HepG2 (cell line): ENCODE measurements around the gene NLRC5. TPM values are rescaled to one million over a fixed set of nuclear protein-coding genes. Genes with fewer than 3 reads are reported as not detected.
A peak's percentile ranks its signal among the peaks of the same experiment; 100 is the strongest.

ENCODE experiments used
- CEBPZ ChIP-seq: IDR thresholded peaks from 2 replicates; pipeline ENCODE4 v1.6.1; 2012; ENCODE audit warnings: low read length, improper control_type of control experiment
- DMAP1 ChIP-seq: IDR thresholded peaks from 2 replicates; pipeline ENCODE4 v1.6.1; 2016
- E2F2 ChIP-seq: sonication (generic); formaldehyde crosslinking; IDR thresholded peaks from 2 replicates; pipeline ENCODE4 v1.4.0; 2020; ENCODE audit warnings: missing genetic modification reagents, borderline replicate concordance
- ETV5 ChIP-seq: IDR thresholded peaks from 2 replicates; pipeline ENCODE4 v1.6.1; 2018; ENCODE audit warnings: missing biosample characterization, missing genetic modification reagents, inconsistent platforms, borderline replicate concordance
- GABPB1 ChIP-seq: IDR thresholded peaks from 2 replicates; pipeline ENCODE4 v1.6.1; 2016; ENCODE audit warnings: mild to moderate bottlenecking, missing genetic modification reagents, moderate library complexity, missing compliant biosample characterization
- ISL2 ChIP-seq: sonication (generic); formaldehyde crosslinking; IDR thresholded peaks from 2 replicates; pipeline ENCODE4 v1.5.0; 2020; ENCODE audit warnings: missing genetic modification reagents
- MIXL1 ChIP-seq: IDR thresholded peaks from 2 replicates; pipeline ENCODE4 v1.6.1; 2016
- NR0B2 ChIP-seq: sonication (generic); formaldehyde crosslinking; IDR thresholded peaks from 2 replicates; pipeline ENCODE4 v1.4.0; 2020; ENCODE audit warnings: mild to moderate bottlenecking, missing genetic modification reagents
- PITX1 ChIP-seq: sonication (generic); formaldehyde crosslinking; IDR thresholded peaks from 2 replicates; pipeline ENCODE4 v1.5.1; 2020; ENCODE audit warnings: mild to moderate bottlenecking, missing genetic modification reagents
- SAP130 ChIP-seq: IDR thresholded peaks from 2 replicates; pipeline ENCODE4 v1.6.1; 2016; ENCODE audit warnings: low read depth
- SIX4 ChIP-seq: sonication (generic); formaldehyde crosslinking; IDR thresholded peaks from 2 replicates; pipeline ENCODE4 v1.4.0; 2020; ENCODE audit warnings: missing genetic modification reagents
- SNAI1 ChIP-seq: sonication (generic); formaldehyde crosslinking; IDR thresholded peaks from 2 replicates; pipeline ENCODE4 v1.5.0; 2020; ENCODE audit warnings: mild to moderate bottlenecking, missing genetic modification reagents, borderline replicate concordance
- ZBTB1 ChIP-seq: sonication (generic); formaldehyde crosslinking; IDR thresholded peaks from 2 replicates; pipeline ENCODE4 v1.4.0; 2020; ENCODE audit warnings: missing genetic modification reagents, borderline replicate concordance
- ZBTB38 ChIP-seq: sonication (generic); formaldehyde crosslinking; IDR thresholded peaks from 2 replicates; pipeline ENCODE4 v1.5.1; 2020; ENCODE audit warnings: mild to moderate bottlenecking, missing genetic modification reagents
- ZNF44 ChIP-seq: sonication (generic); formaldehyde crosslinking; IDR thresholded peaks from 2 replicates; pipeline ENCODE4 v1.5.1; 2020; ENCODE audit warnings: mild to moderate bottlenecking, missing genetic modification reagents
- ZNF501 ChIP-seq: sonication (generic); formaldehyde crosslinking; IDR thresholded peaks from 2 replicates; pipeline ENCODE4 v1.5.1; 2020; ENCODE audit warnings: mild to moderate bottlenecking, moderate library complexity, missing genetic modification reagents
- ZNF558 ChIP-seq: sonication (generic); formaldehyde crosslinking; IDR thresholded peaks from 2 replicates; pipeline ENCODE4 v1.9.0; 2022; ENCODE audit warnings: mild to moderate bottlenecking, missing genetic modification reagents, borderline replicate concordance
- ZNF672 ChIP-seq: sonication (generic); formaldehyde crosslinking; IDR thresholded peaks from 2 replicates; pipeline ENCODE4 v1.8.1; 2022; ENCODE audit warnings: missing genetic modification reagents
- ZNF687 ChIP-seq: sonication (generic); formaldehyde crosslinking; IDR thresholded peaks from 2 replicates; pipeline ENCODE4 v1.5.1; 2020; ENCODE audit warnings: mild to moderate bottlenecking, missing genetic modification reagents, moderate library complexity
- ZNF776 ChIP-seq: sonication (generic); formaldehyde crosslinking; IDR thresholded peaks from 2 replicates; pipeline ENCODE4 v1.4.0; 2020; ENCODE audit warnings: mild to moderate bottlenecking, missing genetic modification reagents
- ZNF781 ChIP-seq: sonication (generic); formaldehyde crosslinking; IDR thresholded peaks from 2 replicates; pipeline ENCODE4 v1.5.1; 2020; ENCODE audit warnings: borderline replicate concordance, mild to moderate bottlenecking, missing genetic modification reagents; ENCODE audit errors: not compliant biosample characterization
- ZSCAN12 ChIP-seq: sonication (generic); formaldehyde crosslinking; IDR thresholded peaks from 2 replicates; pipeline ENCODE4 v1.9.0; 2021; ENCODE audit warnings: mild to moderate bottlenecking, missing genetic modification reagents
- polyA plus RNA-seq, 8 experiments: library from polyadenylated mRNA; depleted of rRNA in 3 of 8; stranded (reverse) in 7 of 8; unstranded in 1 of 8; fragments of >200 nt; fragmentation: Illumina TruSeq in 4 of 8; extraction: Trizol in 4 of 8; gene quantifications; 2 replicates each; pipeline versions ENCODE4 v1.2.1 to v1.2.3, GENCODE V29; 2011 to 2016; ENCODE audit warnings: low read depth in 4 of 8, missing spikeins in 1 of 8, mixed read lengths in 1 of 8; ENCODE audit not compliant: insufficient read depth in 1 of 8
- total RNA-seq, 5 experiments: library from RNA; depleted of rRNA; stranded (reverse); fragments of >200 nt; fragmentation: Illumina TruSeq; extraction: Trizol; gene quantifications; 2 replicates each; pipeline ENCODE4 v1.2.3, GENCODE V29; 2016; ENCODE audit warnings: low read depth in 1 of 5

The NLRC5 gene
- total and polyA plus RNA-seq, 2 of the 13 experiments (the other 11 are each of a cell fraction or from before 2014, with no cell fraction given) = 6.3 to 12.7 TPM

- TF ChIP-seq ZNF687 (CRISPR knock-in tag) = peak; percentile 82
- TF ChIP-seq ZBTB38 (CRISPR knock-in tag) = no peak
- no peak; the same call in 1 of the 2 replicates for TF ChIP-seq ZNF558
- TF ChIP-seq ZNF672 (CRISPR knock-in tag) = no peak
- no peak for TF ChIP-seq SNAI1 (CRISPR knock-in tag)
- no peak for TF ChIP-seq CEBPZ
- no peak for TF ChIP-seq SIX4 (CRISPR knock-in tag)
- TF ChIP-seq DMAP1 (CRISPR knock-in tag) = no peak
- TF ChIP-seq ZNF781 (CRISPR knock-in tag) = no peak
- no peak; the same call in 1 of the 2 replicates for TF ChIP-seq GABPB1 (CRISPR knock-in tag)
- TF ChIP-seq ZNF44 (CRISPR knock-in tag) = no peak
- TF ChIP-seq ZSCAN12 (CRISPR knock-in tag) = 0 out of 2 replicates have a peak, but pooled peaks have one; percentile 46
- no peak for TF ChIP-seq PITX1 (CRISPR knock-in tag)
- no peak for TF ChIP-seq ZBTB1
- no peak for TF ChIP-seq E2F2
- TF ChIP-seq SAP130 (CRISPR knock-in tag) = no peak
- TF ChIP-seq ZNF776 (CRISPR knock-in tag) = peak; percentile 36; the same call in 1 of the 2 replicates
- no peak for TF ChIP-seq MIXL1
- TF ChIP-seq ETV5 (CRISPR knock-in tag) = 0 out of 2 replicates have a peak, but pooled peaks have one; percentile 10
- TF ChIP-seq ISL2 (CRISPR knock-in tag) = no peak
- TF ChIP-seq NR0B2 (CRISPR knock-in tag) = no peak
- TF ChIP-seq ZNF501 = no peak
Observed at GRCh38 chr16:57091975-57092785, 102.8 kb downstream of the NLRC5 start, which contains the start of gene CPNE2 (continued).
